K562 (cell line): ENCODE results near the gene CST4. TPM values are rescaled to one million over a fixed set of nuclear protein-coding genes. Genes with fewer than 3 reads are reported as not detected.

Experiments
- ATAC-seq: fragments of 200-7000 bp; cut with Tn5 transposase; 3 replicates; pipeline ENCODE4 v1.9.1; 2020; ENCODE audit warnings: moderate library complexity
- BruUV-seq: library from RNA; stranded (reverse); fragments of 400-500 nt; replicated peaks from 2 replicates; lab custom pipeline; 2021; lab: Mats Ljungman, UMichigan
- CTCF ChIA-PET: fragments of 300-600 bp; formaldehyde crosslinking; extraction: SDS; loops from one replicate; lab custom pipeline; 2021; ENCODE audit warnings: low intra/inter-chr PET ratio; lab: Yijun Ruan, JAX
- POLR2A ChIA-PET: fragments of 300-600, 350-650 bp; sonication (Branson Sonifier 250); formaldehyde crosslinking; extraction: SDS; loops from one replicate; lab custom pipeline; 2021; ENCODE audit warnings: antibody characterized with exemption, inconsistent platforms; lab: Yijun Ruan, JAX
- DNase-seq, 4 experiments: peaks; one replicate each; pipeline versions ENCODE4 v3.0.0 to v3.0.0-alpha.2; 2011 to 2018; ENCODE audit warnings: low spot score in 3 of 4, mixed read lengths in 3 of 4; ENCODE audit errors: extremely low read depth in 1 of 4
- FAIRE-seq: peaks from 2 replicates; lab custom pipeline; 2011; peaks lifted over from hg19 to GRCh38; lab: Jason Lieb, UNC
- H2AFZ ChIP-seq: 2 replicates; pipeline ENCODE4 v1.6.0; 2011; ENCODE audit warnings: low read depth, low read length, control low read depth, inconsistent platforms
- H3K27ac ChIP-seq: fragments of 200-600 bp; 3 replicates; pipeline ENCODE4 v1.8.0; 2011; ENCODE audit warnings: low read depth, mild to moderate bottlenecking, control low read depth, inconsistent platforms, low read length, moderate library complexity, mixed read lengths; ENCODE audit errors: extremely low read depth
- H3K27me3 ChIP-seq, 2 experiments: fragments of 300-600 bp in 1 of 2; 2 replicates in 1 of 2; 3 replicates in 1 of 2; pipeline versions ENCODE4 v1.6.0 to v1.8.0; 2011; ENCODE audit warnings: inconsistent platforms in 2 of 2, low read length in 2 of 2, mild to moderate bottlenecking in 1 of 2, mixed read lengths in 1 of 2, moderate library complexity in 1 of 2; ENCODE audit not compliant: control insufficient read depth in 2 of 2, insufficient read depth in 2 of 2
- H3K36me3 ChIP-seq: fragments of 300-600 bp; 3 replicates; pipeline ENCODE4 v1.8.0; 2011; ENCODE audit warnings: mild to moderate bottlenecking, low read length, inconsistent platforms; ENCODE audit not compliant: control insufficient read depth, insufficient read depth
- H3K4me1 ChIP-seq, 2 experiments: fragments of 200-600 bp in 1 of 2; replicated peaks in 1 of 2; 2 replicates in 1 of 2; 3 replicates in 1 of 2; pipeline versions ENCODE4 v1.5.1 to v1.8.0; 2011; ENCODE audit warnings: inconsistent platforms in 2 of 2, low read length in 2 of 2, mild to moderate bottlenecking in 1 of 2, mixed read lengths in 1 of 2, moderate library complexity in 1 of 2; ENCODE audit not compliant: control insufficient read depth in 2 of 2, insufficient read depth in 2 of 2
- H3K4me2 ChIP-seq: 2 replicates; pipeline ENCODE4 v1.6.1; 2011; ENCODE audit warnings: low read length, control low read depth, inconsistent platforms, mixed read lengths; ENCODE audit not compliant: insufficient read depth
- H3K4me3 ChIP-seq: fragments of 200-600 bp; sonication (generic), shearing (Covaris generic); 2 replicates; pipeline ENCODE4 v1.5.1; 2016; ENCODE audit warnings: control low read depth, inconsistent platforms
- H3K79me2 ChIP-seq: fragments of 200-600 bp; 3 replicates; pipeline ENCODE4 v1.8.0; 2011; ENCODE audit warnings: low read length, inconsistent platforms; ENCODE audit not compliant: control insufficient read depth, insufficient read depth
- H3K9ac ChIP-seq, 2 experiments: 2 replicates each; pipeline versions ENCODE4 v1.6.0 to v1.6.1; 2011; ENCODE audit warnings: low read depth in 2 of 2, low read length in 2 of 2, control low read depth in 1 of 2, inconsistent platforms in 1 of 2, mild to moderate bottlenecking in 1 of 2, mixed read lengths in 1 of 2; ENCODE audit not compliant: insufficient read depth in 1 of 2
- H3K9me1 ChIP-seq: one replicate; pipeline ENCODE4 v1.6.0; 2011; ENCODE audit warnings: inconsistent platforms, mild to moderate bottlenecking, low read length, moderate library complexity; ENCODE audit not compliant: control insufficient read depth, insufficient read depth
- H3K9me3 ChIP-seq: replicated peaks from 2 replicates; pipeline ENCODE4 v1.5.1; 2011; ENCODE audit warnings: low read depth, low read length, inconsistent platforms; ENCODE audit not compliant: control insufficient read depth, insufficient read depth
- H4K20me1 ChIP-seq: replicated peaks from 2 replicates; pipeline ENCODE4 v1.6.1; 2011; ENCODE audit warnings: low read length, inconsistent platforms, mixed read lengths; ENCODE audit not compliant: control insufficient read depth, insufficient read depth
- HOMEZ ChIP-seq: fragments of 250-450 bp; sonication (Bioruptor Pico); IDR thresholded peaks from 2 replicates; pipeline ENCODE4 v1.4.0; 2020; ENCODE audit warnings: mild to moderate bottlenecking, moderate library complexity
- MAFF ChIP-seq: IDR thresholded peaks from 2 replicates; pipeline ENCODE4 v1.6.1; 2012; ENCODE audit warnings: low read length, improper control_type of control experiment
- PREB ChIP-seq: sonication (generic); formaldehyde crosslinking; IDR thresholded peaks from 2 replicates; pipeline ENCODE4 v1.8.1; 2023; ENCODE audit warnings: mild to moderate bottlenecking, missing genetic modification reagents
- RBBP5 ChIP-seq: fragments of 200-600 bp; sonication (generic); IDR thresholded peaks from 2 replicates; pipeline ENCODE4 v1.6.1; 2012; ENCODE audit warnings: borderline replicate concordance, mild to moderate bottlenecking, low read length, control low read depth, inconsistent platforms; ENCODE audit not compliant: insufficient read depth, poor library complexity, severe bottlenecking
- SRSF3 ChIP-seq: fragments of 200-400 bp; formaldehyde crosslinking; IDR thresholded peaks from 2 replicates; pipeline ENCODE4 v1.6.1; 2016; ENCODE audit warnings: mild to moderate bottlenecking, low read length, moderate library complexity; ENCODE audit not compliant: insufficient read depth
- XRCC3 ChIP-seq: fragments of 450-650 bp; IDR thresholded peaks from 2 replicates; pipeline ENCODE4 v1.6.1; 2017; ENCODE audit warnings: mild to moderate bottlenecking, moderate library complexity
- ZFP36 ChIP-seq: fragments of 150-350 bp; IDR thresholded peaks from 2 replicates; pipeline ENCODE4 v1.6.1; 2018; ENCODE audit warnings: low read length, low read depth; ENCODE audit not compliant: partially characterized antibody
- ZNF311 ChIP-seq: fragments of 250-450 bp; sonication (Bioruptor Pico); IDR thresholded peaks from 2 replicates; pipeline ENCODE4 v1.4.0; 2020; ENCODE audit warnings: mild to moderate bottlenecking, moderate library complexity
- ZNF76 ChIP-seq: fragments of 250-450 bp; sonication (Bioruptor Pico); IDR thresholded peaks from 2 replicates; pipeline ENCODE4 v1.4.0; 2020; ENCODE audit warnings: mild to moderate bottlenecking, moderate library complexity, borderline replicate concordance
- WGBS: fragments of 100-300 bp; shearing (Covaris generic); methylation state at CpG from one replicate; pipeline ENCODE4 v1.1.6; 2016; ENCODE audit warnings: low coverage, mixed read lengths; ENCODE audit not compliant: insufficient coverage; ENCODE audit errors: missing lambda C conversion rate; 5-methylcytosine and 5-hydroxymethylcytosine counted together
- in situ Hi-C: fragments of 300-500 bp; cut with MboI; formaldehyde crosslinking; loops from 4 replicates; pipeline ENCODE4 v1.15.0; 2018; ENCODE audit warnings: inconsistent platforms, mixed read lengths
- intact Hi-C: fragments of 100-400 bp; cut with micrococcal nuclease; formaldehyde crosslinking; loops from 2 replicates; pipeline ENCODE4 v1.14.2; 2022
- polyA plus RNA-seq, 8 experiments: library from polyadenylated mRNA; depleted of rRNA in 4 of 8; stranded (reverse) in 5 of 8; unstranded in 3 of 8; fragments of >200 nt; fragmentation: Nextera tagmentation in 2 of 8; fragmentation: Illumina TruSeq in 1 of 8; extraction: Ambion mirVana in 2 of 8; extraction: Trizol in 1 of 8; gene quantifications; 2 replicates each; pipeline versions ENCODE4 v1.2.1 to v1.2.3, GENCODE V29; 2011 to 2014; ENCODE audit warnings: inconsistent platforms in 1 of 8, missing spikeins in 1 of 8
- total RNA-seq, 7 experiments: library from RNA; depleted of rRNA in 6 of 7; stranded (reverse); fragments of >200 nt in 6 of 7; fragmentation: Illumina TruSeq in 2 of 7; extraction: Trizol in 2 of 7; gene quantifications; 2 replicates each; pipeline versions ENCODE4 v1.2.1 to v1.2.3, GENCODE V29; 2011 to 2021; ENCODE audit warnings: low replicate concordance in 1 of 7
- TF ChIP-seq, protein P1 (sequence below): fragments of 450-650 bp; formaldehyde crosslinking; IDR thresholded peaks from 2 replicates; pipeline ENCODE4 v1.4.0; 2020; ENCODE audit warnings: mild to moderate bottlenecking

The CST4 gene
- total and polyA plus RNA-seq, 9 of the 15 experiments (the other 6 are each of a cell fraction or from before 2014, with no cell fraction given), result not detected

DNA sequence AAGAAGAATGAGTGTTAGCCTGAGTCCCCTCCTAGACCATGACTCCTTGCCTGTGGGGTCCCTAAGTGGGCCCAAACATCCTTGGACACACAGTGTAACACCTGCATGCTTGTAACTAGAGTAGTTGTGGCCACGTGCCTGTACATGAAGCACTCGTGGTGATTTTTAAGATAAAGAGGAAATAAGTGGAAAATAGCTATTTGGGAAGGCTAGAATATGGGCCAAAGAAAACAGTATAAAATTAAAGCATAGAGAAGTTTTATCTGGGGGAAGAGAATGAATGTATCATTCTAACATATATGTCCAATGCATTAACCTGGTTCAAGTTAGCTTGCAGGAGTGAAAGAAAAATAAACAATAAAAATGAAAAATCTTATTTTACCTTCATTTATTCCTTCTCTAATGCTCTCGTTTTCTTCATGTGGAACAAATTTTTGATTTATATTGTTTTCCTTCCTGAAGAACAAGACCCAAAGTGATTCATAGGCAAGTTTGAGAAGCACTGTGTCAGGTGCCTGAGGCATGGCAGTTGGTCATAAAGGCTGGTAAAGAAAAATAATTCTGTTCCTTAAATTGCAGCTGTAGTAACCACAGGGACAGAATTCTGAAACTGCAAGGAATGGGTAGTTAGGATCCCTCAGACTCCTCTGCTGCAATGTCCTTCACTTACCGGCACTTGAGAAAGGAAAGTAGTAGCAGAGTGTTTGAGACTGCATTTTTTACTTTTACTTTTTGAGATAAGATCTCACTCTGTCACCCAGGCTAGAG lies 42.5 kb downstream of the CST4 start:
- no peaks in the 10 kb centered on the region for H3K36me3 ChIP-seq
- DNase-seq, result no peak
- no peaks in the 10 kb centered on the region for H3K79me2 ChIP-seq
- no peak for ATAC-seq
- no peak overlapping the region for H3K4me3 ChIP-seq
- ChIA-PET CTCF (no interaction called here), POLR2A (no interaction called here)
- no peaks in the 10 kb centered on the region for H3K4me1 ChIP-seq
- intact Hi-C loops (no loop called here), in situ Hi-C loops (no loop called here)
- H3K27ac ChIP-seq, result no peak overlapping the region
- no peak for FAIRE-seq
- TF ChIP-seq ZNF76 (CRISPR knock-in tag), result no peak
- TF ChIP-seq ZFP36, result no peak
- TF ChIP-seq MAFF, result no peak
- no peak for TF ChIP-seq SRSF3
- TF ChIP-seq, protein P1, sequence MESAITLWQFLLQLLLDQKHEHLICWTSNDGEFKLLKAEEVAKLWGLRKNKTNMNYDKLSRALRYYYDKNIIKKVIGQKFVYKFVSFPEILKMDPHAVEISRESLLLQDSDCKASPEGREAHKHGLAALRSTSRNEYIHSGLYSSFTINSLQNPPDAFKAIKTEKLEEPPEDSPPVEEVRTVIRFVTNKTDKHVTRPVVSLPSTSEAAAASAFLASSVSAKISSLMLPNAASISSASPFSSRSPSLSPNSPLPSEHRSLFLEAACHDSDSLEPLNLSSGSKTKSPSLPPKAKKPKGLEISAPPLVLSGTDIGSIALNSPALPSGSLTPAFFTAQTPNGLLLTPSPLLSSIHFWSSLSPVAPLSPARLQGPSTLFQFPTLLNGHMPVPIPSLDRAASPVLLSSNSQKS (CRISPR knock-in tag), result no peak
- TF ChIP-seq XRCC3, result no peak
- TF ChIP-seq RBBP5, result no peak
- no peak for TF ChIP-seq ZNF311 (CRISPR knock-in tag)
- TF ChIP-seq PREB (CRISPR knock-in tag), result no peak
- no peak for TF ChIP-seq HOMEZ (CRISPR knock-in tag)
- no peaks in the 10 kb centered on the region for H3K9me1 ChIP-seq
- H3K9ac ChIP-seq, result no peak overlapping the region
- H2AFZ ChIP-seq, result no peak overlapping the region
- BruUV-seq, result no TSS peak
- H3K4me2 ChIP-seq, result no peak overlapping the region
- no peaks in the 10 kb centered on the region for H4K20me1 ChIP-seq
- WGBS, result 6% methylated on average over 4 of the region's 4 CpGs
- no peaks in the 10 kb centered on the region for H3K9me3 ChIP-seq
- H3K27me3 ChIP-seq, result no peaks in the 10 kb centered on the region
